HepG2 (cell line): ENCODE data around the gene FAM50A. TPM values are rescaled to one million over a fixed set of nuclear protein-coding genes. Genes with fewer than 3 reads are reported as not detected.

Experiments
- ATAC-seq: fragments of 200-7000 bp; cut with Tn5 transposase; 3 replicates; pipeline ENCODE4 v1.9.1; 2020; ENCODE audit warnings: mild to moderate bottlenecking, moderate library complexity
- BruUV-seq: library from RNA; stranded (reverse); fragments of 400-500 nt; replicated peaks from 2 replicates; lab custom pipeline; 2021; lab: Mats Ljungman, UMichigan
- CTCF ChIA-PET: fragments of 300-600 bp; formaldehyde crosslinking; extraction: SDS; loops from one replicate; lab custom pipeline; 2021; ENCODE audit warnings: low total read pairs, inconsistent platforms, low intra/inter-chr PET ratio; lab: Yijun Ruan, JAX
- POLR2A ChIA-PET: fragments of 350-600 bp; sonication (Branson Sonifier 250); formaldehyde crosslinking; loops from one replicate; lab custom pipeline; 2020; ENCODE audit warnings: antibody characterized with exemption, inconsistent platforms; lab: Yijun Ruan, JAX
- DNase-seq: peaks from one replicate; pipeline ENCODE4 v3.0.0-alpha.2; 2015; ENCODE audit warnings: low spot score
- FAIRE-seq: peaks from 3 replicates; lab custom pipeline; 2011; peaks lifted over from hg19 to GRCh38; lab: Jason Lieb, UNC
- H2AFZ ChIP-seq: one replicate; pipeline ENCODE4 v1.6.1; 2011; ENCODE audit warnings: low read length, inconsistent platforms
- H3K27ac ChIP-seq: fragments of 300-600 bp; 3 replicates; pipeline ENCODE4 v1.8.0; 2011; ENCODE audit warnings: mixed run types, mild to moderate bottlenecking, mixed read lengths, low read length, inconsistent platforms; ENCODE audit not compliant: insufficient read depth; ENCODE audit errors: extremely low read length
- H3K27me3 ChIP-seq, 2 experiments: fragments of 200-600 bp in 1 of 2; 2 replicates in 1 of 2; 3 replicates in 1 of 2; pipeline versions ENCODE4 v1.6.0 to v1.8.0; 2011; ENCODE audit warnings: low read length in 2 of 2, mild to moderate bottlenecking in 2 of 2, moderate library complexity in 2 of 2, inconsistent platforms in 1 of 2; ENCODE audit not compliant: insufficient read depth in 2 of 2, control insufficient read depth in 1 of 2
- H3K36me3 ChIP-seq, 2 experiments: fragments of 200-600 bp in 1 of 2; replicated peaks in 1 of 2; 2 replicates in 1 of 2; 3 replicates in 1 of 2; pipeline versions ENCODE4 v1.5.1 to v1.8.0; 2011; ENCODE audit warnings: low read length in 2 of 2, inconsistent platforms in 1 of 2; ENCODE audit not compliant: insufficient read depth in 2 of 2, control insufficient read depth in 1 of 2
- H3K4me1 ChIP-seq: 2 replicates; pipeline ENCODE4 v1.5.1; 2012; ENCODE audit warnings: low read length, inconsistent platforms; ENCODE audit not compliant: insufficient read depth
- H3K4me2 ChIP-seq: 2 replicates; pipeline ENCODE4 v1.6.0; 2011; ENCODE audit warnings: low read depth, low read length, inconsistent platforms
- H3K4me3 ChIP-seq, 3 experiments: fragments of 200-600 bp in 1 of 3; sonication (generic), shearing (Covaris generic) in 1 of 3; replicated peaks in 1 of 3; 2 replicates each; pipeline ENCODE4 v1.5.1; 2011 to 2016; ENCODE audit warnings: low read length in 3 of 3, inconsistent platforms in 2 of 3, low read depth in 2 of 3, mild to moderate bottlenecking in 2 of 3, control low read depth in 1 of 3, mixed read lengths in 1 of 3; ENCODE audit not compliant: insufficient read depth in 1 of 3
- H3K79me2 ChIP-seq: one replicate; pipeline ENCODE4 v1.6.1; 2011; ENCODE audit warnings: low read length, inconsistent platforms; ENCODE audit not compliant: insufficient read depth
- H3K9ac ChIP-seq: 2 replicates; pipeline ENCODE4 v1.6.0; 2011; ENCODE audit warnings: mild to moderate bottlenecking, low read depth, low read length, inconsistent platforms; ENCODE audit not compliant: insufficient read depth
- H3K9me3 ChIP-seq: 2 replicates; pipeline ENCODE4 v1.5.1; 2012; ENCODE audit warnings: mild to moderate bottlenecking, low read length
- H4K20me1 ChIP-seq: 2 replicates; pipeline ENCODE4 v1.6.0; 2011; ENCODE audit warnings: inconsistent platforms, mild to moderate bottlenecking, low read length, moderate library complexity; ENCODE audit not compliant: insufficient read depth
- AFF4 ChIP-seq: sonication (generic); formaldehyde crosslinking; IDR thresholded peaks from 2 replicates; pipeline ENCODE4 v1.4.0; 2020; ENCODE audit warnings: missing genetic modification reagents
- AGO1 ChIP-seq: fragments of 200-400 bp; formaldehyde crosslinking; IDR thresholded peaks from 2 replicates; pipeline ENCODE4 v1.6.1; 2017; ENCODE audit warnings: mild to moderate bottlenecking, low read depth, low read length, moderate library complexity; ENCODE audit not compliant: poor library complexity, severe bottlenecking
- AGO2 ChIP-seq: fragments of 200-400 bp; formaldehyde crosslinking; optimal IDR thresholded peaks from 2 replicates; pipeline ENCODE3; 2017; ENCODE audit warnings: mild to moderate bottlenecking, low read depth, low read length, moderate library complexity
- AKAP8 ChIP-seq: sonication (generic); formaldehyde crosslinking; IDR thresholded peaks from 2 replicates; pipeline ENCODE4 v1.5.1; 2020; ENCODE audit warnings: mild to moderate bottlenecking, missing genetic modification reagents
- MEF2D ChIP-seq: sonication (generic); formaldehyde crosslinking; IDR thresholded peaks from 2 replicates; pipeline ENCODE4 v1.5.1; 2020; ENCODE audit warnings: mild to moderate bottlenecking, missing genetic modification reagents
- NFKB2 ChIP-seq: sonication (generic); formaldehyde crosslinking; IDR thresholded peaks from 2 replicates; pipeline ENCODE4 v1.4.0; 2020; ENCODE audit warnings: missing genetic modification reagents, borderline replicate concordance
- POLR2G ChIP-seq: fragments of 200-400 bp; formaldehyde crosslinking; IDR thresholded peaks from 2 replicates; pipeline ENCODE4 v1.6.1; 2018; ENCODE audit warnings: mild to moderate bottlenecking, low read depth, low read length, moderate library complexity
- ZC3H4 ChIP-seq: sonication (generic); formaldehyde crosslinking; IDR thresholded peaks from 2 replicates; pipeline ENCODE4 v1.4.0; 2020; ENCODE audit warnings: missing genetic modification reagents, borderline replicate concordance
- ZGPAT ChIP-seq: IDR thresholded peaks from 2 replicates; pipeline ENCODE4 v1.6.1; 2016; ENCODE audit warnings: mild to moderate bottlenecking
- ZNF350 ChIP-seq: sonication (generic); formaldehyde crosslinking; IDR thresholded peaks from 2 replicates; pipeline ENCODE4 v1.4.0; 2020; ENCODE audit warnings: mild to moderate bottlenecking, low read depth, missing genetic modification reagents, borderline replicate concordance
- ZNF597 ChIP-seq: sonication (generic); formaldehyde crosslinking; IDR thresholded peaks from 2 replicates; pipeline ENCODE4 v1.5.0; 2020; ENCODE audit warnings: missing genetic modification reagents
- ZNF790 ChIP-seq: sonication (generic); formaldehyde crosslinking; IDR thresholded peaks from 2 replicates; pipeline ENCODE4 v1.8.0; 2022; ENCODE audit warnings: missing genetic modification reagents, mild to moderate bottlenecking, borderline replicate concordance
- WGBS: methylation state at CpG from one replicate; pipeline ENCODE4 v1.1.6; 2017; ENCODE audit warnings: low lambda C conversion rate; 5-methylcytosine and 5-hydroxymethylcytosine counted together
- in situ Hi-C: cut with HindIII; loops from 2 replicates; pipeline ENCODE4 v1.10.0; 2017; ENCODE audit warnings: low pct_unique_long_range_greater_than_20kb; ENCODE audit not compliant: extremely low pct_ligation_motif_present
- intact Hi-C: fragments of 100-400 bp; cut with micrococcal nuclease; formaldehyde crosslinking; loops from one replicate; pipeline ENCODE4 v1.10.0; 2022; ENCODE audit not compliant: unreplicated experiment
- polyA plus RNA-seq, 8 experiments: library from polyadenylated mRNA; depleted of rRNA in 3 of 8; stranded (reverse) in 7 of 8; unstranded in 1 of 8; fragments of >200 nt; fragmentation: Illumina TruSeq in 4 of 8; extraction: Trizol in 4 of 8; gene quantifications; 2 replicates each; pipeline versions ENCODE4 v1.2.1 to v1.2.3, GENCODE V29; 2011 to 2016; ENCODE audit warnings: low read depth in 4 of 8, missing spikeins in 1 of 8, mixed read lengths in 1 of 8; ENCODE audit not compliant: insufficient read depth in 1 of 8
- total RNA-seq, 5 experiments: library from RNA; depleted of rRNA; stranded (reverse); fragments of >200 nt; fragmentation: Illumina TruSeq; extraction: Trizol; gene quantifications; 2 replicates each; pipeline ENCODE4 v1.2.3, GENCODE V29; 2016; ENCODE audit warnings: low read depth in 1 of 5

The FAM50A gene
- total and polyA plus RNA-seq, 2 of the 13 experiments (the other 11 are each of a cell fraction or from before 2014, with no cell fraction given), result 30.7 to 40.7 TPM

GRCh38 chrX:154396973-154397887 is 46.7 kb upstream of the FAM50A start:
- Histone ChIP-seq H3K27ac (peak overlapping the region; percentile 98), H3K27me3 (no peaks in the 10 kb centered on the region; a peak in 1 of 5 replicates), H3K9ac (peak overlapping the region; percentile 97), H3K9me3 (no peaks in the 10 kb centered on the region), H3K4me3 (peak overlapping the region; percentile 52 to 77 (median 73)), H3K4me1 (peaks cover 32% of the 10 kb centered on the region), H4K20me1 (peaks cover 21% of the 10 kb centered on the region; the same call in 1 of the 2 replicates), H3K36me3 (peaks cover 6 to 22% of the 10 kb centered on the region in 2 experiments; a peak in 4 of 5 replicates), H3K4me2 (peak overlapping the region; percentile 84), H2AFZ (no peak overlapping the region), H3K79me2 (peaks cover 21% of the 10 kb centered on the region)
- ATAC-seq (peak; percentile 66), FAIRE-seq (no peak), DNase-seq (peak; percentile 40)
- no TSS peak for BruUV-seq
- intact Hi-C loops, result no loop called here
- WGBS, result 22% methylated on average over 9 of the region's 53 CpGs
- in situ Hi-C loops, result no loop called here
- ChIA-PET CTCF (no interaction called here), POLR2A (interaction anchor here (0.8 to 6.3 kb wide), 26 partner anchors 13 to 145 kb away, joined by 3 to 75 read pairs (median 5); partner anchors contain the start of genes ATP6AP1, DNASE1L1, EMD and FAM3A)
- TF ChIP-seq ZNF790, result 0 out of 2 replicates have a peak, but pooled peaks have one; percentile 35
- TF ChIP-seq AGO1, result no peak
- peak; percentile 62 for TF ChIP-seq AGO2
- TF ChIP-seq ZGPAT (CRISPR knock-in tag), result 0 out of 2 replicates have a peak, but pooled peaks have one; percentile 3
- peak; percentile 11; the same call in 1 of the 2 replicates for TF ChIP-seq ZNF350
- TF ChIP-seq POLR2G, result peak; percentile 8; the same call in 1 of the 2 replicates
- TF ChIP-seq NFKB2, result no peak; the same call in 1 of the 2 replicates
- peak; percentile 60; the same call in 1 of the 2 replicates for TF ChIP-seq ZC3H4 (CRISPR knock-in tag)
- peak; percentile 1; the same call in 1 of the 2 replicates for TF ChIP-seq MEF2D
- TF ChIP-seq ZNF597 (CRISPR knock-in tag), result no peak
- 0 out of 2 replicates have a peak, but pooled peaks have one; percentile 4 for TF ChIP-seq AKAP8 (CRISPR knock-in tag)
- TF ChIP-seq AFF4 (CRISPR knock-in tag), result 0 out of 2 replicates have a peak, but pooled peaks have one; percentile 39
